ENCODE results near the gene SI. TPM values are rescaled to one million over a fixed set of nuclear protein-coding genes. Genes with fewer than 3 reads are reported as not detected.
A peak's percentile ranks its signal among the peaks of the same experiment; 100 is the strongest.

SI gene
- total RNA-seq, 1 experiment from 2014 or later: not detected

DNA sequence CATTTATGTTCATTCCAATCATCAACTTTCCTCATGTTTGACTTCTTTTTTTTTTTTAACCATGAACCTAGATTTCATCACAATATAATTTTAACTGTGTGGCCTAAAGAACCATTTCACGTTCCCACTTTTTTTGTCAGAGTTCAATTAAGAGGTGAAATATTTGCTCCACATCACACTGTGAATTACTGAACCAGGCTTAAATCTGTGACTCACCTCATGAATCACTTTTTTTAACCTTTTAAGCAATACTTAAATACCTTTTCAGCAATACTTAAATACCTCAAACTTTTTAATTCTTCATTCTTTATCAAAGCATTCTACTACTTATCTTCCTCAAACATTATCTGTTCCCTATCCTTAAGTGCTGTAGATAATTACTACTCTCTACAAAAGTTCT lies 137.6 kb downstream of the SI start:
- Histone ChIP-seq H3F3A (ENCODE audit: low read length, unreplicated experiment) (no peaks in the 10 kb centered on the region), H3K4me3 (ENCODE audit: low read length) (no peak overlapping the region), H3K79me2 (ENCODE audit: low read length) (no peaks in the 10 kb centered on the region), H3K9ac (ENCODE audit: low read length) (no peak overlapping the region), H3K9me3 (ENCODE audit: low read length) (no peaks in the 10 kb centered on the region), H3K36me3 (ENCODE audit: low read depth, low read length) (no peaks in the 10 kb centered on the region), H3K4me2 (ENCODE audit: low read length) (no peak overlapping the region), H3K4me1 (ENCODE audit: insufficient read depth, low read length) (no peaks in the 10 kb centered on the region), H4K20me1 (ENCODE audit: low read length) (no peaks in the 10 kb centered on the region), H3K27me3 (ENCODE audit: low read length) (no peaks in the 10 kb centered on the region), H3K27ac (ENCODE audit: low read length) (no peak overlapping the region), H2AFZ (ENCODE audit: low read length) (no peak overlapping the region), H3K9me2 (replicated peaks; ENCODE audit: low read length) (no peaks in the 10 kb centered on the region)
- TF ChIP-seq CTCF (conservative IDR thresholded peaks at IDR 0.05; ENCODE audit: low read depth, low read length) (no peak), EZH2phosphoT487 (IDR thresholded peaks at IDR 0.05; ENCODE audit: borderline replicate concordance, low read length) (no peak), EZH2 (IDR thresholded peaks at IDR 0.05; ENCODE audit: low read length, unreplicated experiment) (no peak)
- intact Hi-C loops (cut with micrococcal nuclease): no loop called here
- ChIA-PET CTCF (no interaction called here), POLR2A (ENCODE audit: unreplicated experiment) (no interaction called here)
- ATAC-seq: no peak
- BruUV-seq (replicated peaks): no TSS peak
- DNase-seq: peak; percentile 27

GRCh38 chr3:164929642-164930041 lies 148.7 kb downstream of the SI start:
- H3K27ac ChIP-seq (ENCODE audit: low read length): no peak overlapping the region
- ChIA-PET CTCF (no interaction called here), POLR2A (ENCODE audit: unreplicated experiment) (no interaction called here)
- no peaks in the 10 kb centered on the region for H3K36me3 ChIP-seq (ENCODE audit: low read depth, low read length)
- no peak overlapping the region for H3K9ac ChIP-seq (ENCODE audit: low read length)
- DNase-seq (peak; percentile 29), ATAC-seq (peak; percentile 70)
- no peaks in the 10 kb centered on the region for H4K20me1 ChIP-seq (ENCODE audit: low read length)
- no peaks in the 10 kb centered on the region for H3K9me3 ChIP-seq (ENCODE audit: low read length)
- H3K79me2 ChIP-seq (ENCODE audit: low read length): no peaks in the 10 kb centered on the region
- no peaks in the 10 kb centered on the region for H3K27me3 ChIP-seq (ENCODE audit: low read length)
- no peak overlapping the region for H2AFZ ChIP-seq (ENCODE audit: low read length)
- no peak overlapping the region for H3K4me2 ChIP-seq (ENCODE audit: low read length)
- H3K9me2 ChIP-seq (replicated peaks; ENCODE audit: low read length): no peaks in the 10 kb centered on the region
- BruUV-seq (replicated peaks): no TSS peak
- H3K4me1 ChIP-seq (ENCODE audit: insufficient read depth, low read length): no peaks in the 10 kb centered on the region
- intact Hi-C loops (cut with micrococcal nuclease): no loop called here
- H3K4me3 ChIP-seq (ENCODE audit: low read length): no peak overlapping the region
- H3F3A ChIP-seq (ENCODE audit: low read length, unreplicated experiment): no peaks in the 10 kb centered on the region
- no peak for TF ChIP-seq EZH2phosphoT487 (IDR thresholded peaks at IDR 0.05; ENCODE audit: borderline replicate concordance, low read length)
- no peak for TF ChIP-seq CTCF (conservative IDR thresholded peaks at IDR 0.05; ENCODE audit: low read depth, low read length)
- no peak for TF ChIP-seq EZH2 (IDR thresholded peaks at IDR 0.05; ENCODE audit: low read length, unreplicated experiment)

Other genes starting within 250 kb of the SI start
- not detected in 2 replicates for gene SLITRK3, start 117.9 kb upstream of the SI start, total RNA-seq (2014; rRNA removed)

Measured in PC-3 (cell line).